ENCODE measurements around the gene GABRP. TPM values are rescaled to one million over a fixed set of nuclear protein-coding genes. Genes with fewer than 3 reads are reported as not detected.
A peak's percentile ranks its signal among the peaks of the same experiment; 100 is the strongest.

The GABRP gene, protein sequence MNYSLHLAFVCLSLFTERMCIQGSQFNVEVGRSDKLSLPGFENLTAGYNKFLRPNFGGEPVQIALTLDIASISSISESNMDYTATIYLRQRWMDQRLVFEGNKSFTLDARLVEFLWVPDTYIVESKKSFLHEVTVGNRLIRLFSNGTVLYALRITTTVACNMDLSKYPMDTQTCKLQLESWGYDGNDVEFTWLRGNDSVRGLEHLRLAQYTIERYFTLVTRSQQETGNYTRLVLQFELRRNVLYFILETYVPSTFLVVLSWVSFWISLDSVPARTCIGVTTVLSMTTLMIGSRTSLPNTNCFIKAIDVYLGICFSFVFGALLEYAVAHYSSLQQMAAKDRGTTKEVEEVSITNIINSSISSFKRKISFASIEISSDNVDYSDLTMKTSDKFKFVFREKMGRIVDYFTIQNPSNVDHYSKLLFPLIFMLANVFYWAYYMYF
- total RNA-seq (under 1 TPM in 1 of 2 donors, not detected in 1; 0.08 TPM), polyA plus RNA-seq (under 1 TPM in 1 of 2 donors, not detected in 1; 0.17 TPM)

- WGBS, result 85% methylated on average over 14 of the region's 14 CpGs
- Histone ChIP-seq H3K27ac (ENCODE audit: low read depth in 1 of 2, low read length in 2 of 2) (no peak within 1 kb of the TSS), H3K4me1 (ENCODE audit: control insufficient read depth in 4 of 4, insufficient read depth in 4 of 4, low read length in 3 of 4) (no peaks in the 10 kb centered on the region), H3K36me3 (ENCODE audit: control insufficient read depth in 4 of 4, insufficient read depth in 3 of 4, low read depth in 1 of 4, low read length in 3 of 4) (no peaks in the 10 kb centered on the region), H3K9ac (ENCODE audit: low read depth in 1 of 2, low read length in 2 of 2) (peak within 1 kb of the TSS in 1 of 2 donors; percentile 6), H3K9me3 (ENCODE audit: control insufficient read depth in 4 of 4, low read length in 3 of 4) (no peaks in the 10 kb centered on the region), H3K4me3 (ENCODE audit: low read depth in 1 of 3, low read length in 3 of 3) (no peak within 1 kb of the TSS), H3K27me3 (ENCODE audit: control insufficient read depth in 4 of 4, insufficient read depth in 4 of 4, low read length in 3 of 4) (no peaks in the 10 kb centered on the region)
- DNase-seq (ENCODE audit: low spot score), result no peak
- TF ChIP-seq, protein P1, sequence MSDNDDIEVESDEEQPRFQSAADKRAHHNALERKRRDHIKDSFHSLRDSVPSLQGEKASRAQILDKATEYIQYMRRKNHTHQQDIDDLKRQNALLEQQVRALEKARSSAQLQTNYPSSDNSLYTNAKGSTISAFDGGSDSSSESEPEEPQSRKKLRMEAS (IDR thresholded peaks at IDR 0.05), result no peak
- TF ChIP-seq YY1 (IDR thresholded peaks at IDR 0.05) (no peak), HNF4G (IDR thresholded peaks at IDR 0.05) (no peak), TAF1 (conservative IDR thresholded peaks at IDR 0.05) (no peak), ZBTB33 (IDR thresholded peaks at IDR 0.05) (no peak), NR2F2 (IDR thresholded peaks at IDR 0.05) (no peak)
- TF ChIP-seq, protein P2, sequence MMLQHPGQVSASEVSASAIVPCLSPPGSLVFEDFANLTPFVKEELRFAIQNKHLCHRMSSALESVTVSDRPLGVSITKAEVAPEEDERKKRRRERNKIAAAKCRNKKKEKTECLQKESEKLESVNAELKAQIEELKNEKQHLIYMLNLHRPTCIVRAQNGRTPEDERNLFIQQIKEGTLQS (IDR thresholded peaks at IDR 0.05), result no peak
Observed at GRCh38 chr5:170783498-170784247, at the start of gene GABRP. Gene GABRP (plus strand): TSS chr5:170783725. CDS start chr5:170788616, 4,891 bp downstream.

GRCh38 chr5:170736966-170737365 lies 46.6 kb upstream of the GABRP start:
- H3K9me3 ChIP-seq (ENCODE audit: control insufficient read depth in 4 of 4, low read length in 3 of 4), result peaks cover 0 to 14% (median 5%) of the 10 kb centered on the region in 4 donors
- no peaks in the 10 kb centered on the region for H3K36me3 ChIP-seq (ENCODE audit: control insufficient read depth in 4 of 4, insufficient read depth in 3 of 4, low read depth in 1 of 4, low read length in 3 of 4)
- TF ChIP-seq SP1 (IDR thresholded peaks at IDR 0.05) (no peak), RAD21 (IDR thresholded peaks at IDR 0.05) (no peak), HNF4G (IDR thresholded peaks at IDR 0.05) (no peak), RXRA (IDR thresholded peaks at IDR 0.05) (no peak), JUND (IDR thresholded peaks at IDR 0.05) (no peak)
- 50% methylated on average over 3 of the region's 3 CpGs for WGBS
- no peaks in the 10 kb centered on the region for H3K27me3 ChIP-seq (ENCODE audit: control insufficient read depth in 4 of 4, insufficient read depth in 4 of 4, low read length in 3 of 4)
- no peak overlapping the region for H3K4me3 ChIP-seq (ENCODE audit: low read depth in 1 of 3, low read length in 3 of 3)
- H3K27ac ChIP-seq (ENCODE audit: low read depth in 1 of 2, low read length in 2 of 2), result no peak overlapping the region
- DNase-seq (ENCODE audit: low spot score), result peak; percentile 1
- no peak overlapping the region for H3K9ac ChIP-seq (ENCODE audit: low read depth in 1 of 2, low read length in 2 of 2)
- no peaks in the 10 kb centered on the region for H3K4me1 ChIP-seq (ENCODE audit: control insufficient read depth in 4 of 4, insufficient read depth in 4 of 4, low read length in 3 of 4)

GRCh38 chr5:170737591-170737990 lies 45.9 kb upstream of the GABRP start:
- Histone ChIP-seq H3K9me3 (ENCODE audit: control insufficient read depth in 4 of 4, low read length in 3 of 4) (peaks cover 0 to 14% (median 5%) of the 10 kb centered on the region in 4 donors), H3K36me3 (ENCODE audit: control insufficient read depth in 4 of 4, insufficient read depth in 3 of 4, low read depth in 1 of 4, low read length in 3 of 4) (no peaks in the 10 kb centered on the region), H3K27me3 (ENCODE audit: control insufficient read depth in 4 of 4, insufficient read depth in 4 of 4, low read length in 3 of 4) (no peaks in the 10 kb centered on the region), H3K4me3 (ENCODE audit: low read depth in 1 of 3, low read length in 3 of 3) (no peak overlapping the region), H3K9ac (ENCODE audit: low read depth in 1 of 2, low read length in 2 of 2) (no peak overlapping the region), H3K4me1 (ENCODE audit: control insufficient read depth in 4 of 4, insufficient read depth in 4 of 4, low read length in 3 of 4) (no peaks in the 10 kb centered on the region), H3K27ac (ENCODE audit: low read depth in 1 of 2, low read length in 2 of 2) (no peak overlapping the region)
- 88% methylated on average over 1 of the region's 1 CpG for WGBS
- DNase-seq (ENCODE audit: low spot score), result peak; percentile 1
- TF ChIP-seq GABPA (IDR thresholded peaks at IDR 0.05 in 1 of 2, conservative IDR thresholded peaks at IDR 0.05 in 1 of 2), result no peak
- TF ChIP-seq, protein P1 (IDR thresholded peaks at IDR 0.05), result no peak
- TF ChIP-seq HNF4A (conservative IDR thresholded peaks at IDR 0.05), result no peak
- TF ChIP-seq, protein P2 (IDR thresholded peaks at IDR 0.05), result no peak
- TF ChIP-seq JUND (IDR thresholded peaks at IDR 0.05), result no peak
- TF ChIP-seq, protein P3, sequence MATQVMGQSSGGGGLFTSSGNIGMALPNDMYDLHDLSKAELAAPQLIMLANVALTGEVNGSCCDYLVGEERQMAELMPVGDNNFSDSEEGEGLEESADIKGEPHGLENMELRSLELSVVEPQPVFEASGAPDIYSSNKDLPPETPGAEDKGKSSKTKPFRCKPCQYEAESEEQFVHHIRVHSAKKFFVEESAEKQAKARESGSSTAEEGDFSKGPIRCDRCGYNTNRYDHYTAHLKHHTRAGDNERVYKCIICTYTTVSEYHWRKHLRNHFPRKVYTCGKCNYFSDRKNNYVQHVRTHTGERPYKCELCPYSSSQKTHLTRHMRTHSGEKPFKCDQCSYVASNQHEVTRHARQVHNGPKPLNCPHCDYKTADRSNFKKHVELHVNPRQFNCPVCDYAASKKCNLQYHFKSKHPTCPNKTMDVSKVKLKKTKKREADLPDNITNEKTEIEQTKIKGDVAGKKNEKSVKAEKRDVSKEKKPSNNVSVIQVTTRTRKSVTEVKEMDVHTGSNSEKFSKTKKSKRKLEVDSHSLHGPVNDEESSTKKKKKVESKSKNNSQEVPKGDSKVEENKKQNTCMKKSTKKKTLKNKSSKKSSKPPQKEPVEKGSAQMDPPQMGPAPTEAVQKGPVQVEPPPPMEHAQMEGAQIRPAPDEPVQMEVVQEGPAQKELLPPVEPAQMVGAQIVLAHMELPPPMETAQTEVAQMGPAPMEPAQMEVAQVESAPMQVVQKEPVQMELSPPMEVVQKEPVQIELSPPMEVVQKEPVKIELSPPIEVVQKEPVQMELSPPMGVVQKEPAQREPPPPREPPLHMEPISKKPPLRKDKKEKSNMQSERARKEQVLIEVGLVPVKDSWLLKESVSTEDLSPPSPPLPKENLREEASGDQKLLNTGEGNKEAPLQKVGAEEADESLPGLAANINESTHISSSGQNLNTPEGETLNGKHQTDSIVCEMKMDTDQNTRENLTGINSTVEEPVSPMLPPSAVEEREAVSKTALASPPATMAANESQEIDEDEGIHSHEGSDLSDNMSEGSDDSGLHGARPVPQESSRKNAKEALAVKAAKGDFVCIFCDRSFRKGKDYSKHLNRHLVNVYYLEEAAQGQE (IDR thresholded peaks at IDR 0.05), result no peak
- no peak for TF ChIP-seq ZBTB33 (IDR thresholded peaks at IDR 0.05)
- TF ChIP-seq FOXA1 (IDR thresholded peaks at IDR 0.05), result no peak
- no peak for TF ChIP-seq RAD21 (IDR thresholded peaks at IDR 0.05)
- no peak for TF ChIP-seq EGR1 (IDR thresholded peaks at IDR 0.05; ENCODE audit: low read depth in 2 of 2)
- no peak for TF ChIP-seq SP1 (IDR thresholded peaks at IDR 0.05)
- no peak for TF ChIP-seq YY1 (IDR thresholded peaks at IDR 0.05)
